GM20000 (cell line): ENCODE measurements around the gene HIRA.
"Not testable (repeated sequence)": the region's sequence is repeated elsewhere in the genome, so short reads cannot be mapped to it uniquely, and the experiment has no call there.

ENCODE experiments used
- DNase-seq: peaks from one replicate; pipeline ENCODE4 v3.0.0; 2012; ENCODE audit warnings: low spot score
- TF ChIP-seq, protein P1 (sequence below): IDR thresholded peaks from 2 replicates; pipeline ENCODE4 v1.5.1; 2012; ENCODE audit warnings: mild to moderate bottlenecking, control low read depth; ENCODE audit errors: extremely low read depth, missing control alignments

HIRA gene

DNA sequence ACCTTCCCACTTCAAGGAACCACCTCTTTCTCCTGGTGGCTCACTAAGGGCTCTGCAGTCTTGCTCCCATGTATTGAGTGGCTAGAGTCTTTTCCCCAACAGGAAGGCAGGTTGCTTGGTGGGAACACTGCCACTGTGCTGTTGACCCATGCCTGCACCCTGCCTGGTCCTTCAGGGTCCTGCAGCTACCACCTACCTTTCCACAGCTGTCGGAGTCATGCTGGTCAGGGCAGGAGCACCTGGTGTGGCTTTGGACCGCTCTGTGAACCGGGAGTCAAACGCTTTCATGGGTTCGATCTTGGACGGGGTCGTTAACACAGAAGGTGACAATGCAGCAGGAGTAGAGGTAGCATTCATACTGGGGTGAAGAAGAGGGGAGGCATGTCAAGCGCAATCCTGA, 56.1 kb downstream of the HIRA start:
- TF ChIP-seq, protein P1, sequence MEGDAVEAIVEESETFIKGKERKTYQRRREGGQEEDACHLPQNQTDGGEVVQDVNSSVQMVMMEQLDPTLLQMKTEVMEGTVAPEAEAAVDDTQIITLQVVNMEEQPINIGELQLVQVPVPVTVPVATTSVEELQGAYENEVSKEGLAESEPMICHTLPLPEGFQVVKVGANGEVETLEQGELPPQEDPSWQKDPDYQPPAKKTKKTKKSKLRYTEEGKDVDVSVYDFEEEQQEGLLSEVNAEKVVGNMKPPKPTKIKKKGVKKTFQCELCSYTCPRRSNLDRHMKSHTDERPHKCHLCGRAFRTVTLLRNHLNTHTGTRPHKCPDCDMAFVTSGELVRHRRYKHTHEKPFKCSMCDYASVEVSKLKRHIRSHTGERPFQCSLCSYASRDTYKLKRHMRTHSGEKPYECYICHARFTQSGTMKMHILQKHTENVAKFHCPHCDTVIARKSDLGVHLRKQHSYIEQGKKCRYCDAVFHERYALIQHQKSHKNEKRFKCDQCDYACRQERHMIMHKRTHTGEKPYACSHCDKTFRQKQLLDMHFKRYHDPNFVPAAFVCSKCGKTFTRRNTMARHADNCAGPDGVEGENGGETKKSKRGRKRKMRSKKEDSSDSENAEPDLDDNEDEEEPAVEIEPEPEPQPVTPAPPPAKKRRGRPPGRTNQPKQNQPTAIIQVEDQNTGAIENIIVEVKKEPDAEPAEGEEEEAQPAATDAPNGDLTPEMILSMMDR: no peak
- DNase-seq: no peak

DNA sequence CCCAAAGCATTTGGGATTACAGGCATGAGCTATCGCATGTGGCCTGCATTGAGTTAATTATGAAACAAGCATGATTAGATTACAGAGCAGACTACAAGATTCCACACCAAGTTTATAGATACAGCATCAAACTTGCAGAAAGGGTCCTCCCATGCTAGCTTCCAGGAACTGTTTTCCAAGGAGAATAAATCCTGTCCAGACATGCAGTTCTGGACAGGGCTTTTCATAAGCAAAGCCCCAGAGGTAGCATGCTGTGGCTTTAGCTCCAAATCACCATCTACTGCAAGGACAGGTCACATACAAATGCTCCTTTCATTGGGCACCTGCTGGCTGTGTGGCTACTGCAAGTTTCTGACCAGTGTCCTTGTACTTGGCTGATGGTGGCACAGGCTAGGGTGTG, 57.1 kb downstream of the HIRA start:
- DNase-seq: no peak
- TF ChIP-seq, protein P1: no peak

DNA sequence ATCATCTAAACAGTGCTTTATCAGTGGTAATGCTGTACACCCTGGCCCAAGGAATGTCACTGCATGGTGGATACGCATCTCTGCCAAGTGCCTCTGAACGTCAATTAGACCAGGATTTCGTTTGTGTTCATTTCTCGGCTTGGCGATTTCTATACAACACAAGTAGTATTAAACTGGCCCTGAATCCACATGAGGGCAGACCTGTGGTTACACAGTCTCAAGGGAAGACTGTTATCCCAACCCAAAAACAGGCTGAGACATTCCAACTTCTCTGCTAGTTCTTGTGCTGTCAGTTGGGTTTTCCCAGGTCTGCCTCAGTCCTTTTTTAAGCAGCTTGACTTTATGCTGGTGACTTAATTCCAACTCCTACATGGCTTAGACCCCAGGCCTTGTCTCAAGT, 58.1 kb downstream of the HIRA start:
- no peak for DNase-seq
- TF ChIP-seq, protein P1: no peak

DNA sequence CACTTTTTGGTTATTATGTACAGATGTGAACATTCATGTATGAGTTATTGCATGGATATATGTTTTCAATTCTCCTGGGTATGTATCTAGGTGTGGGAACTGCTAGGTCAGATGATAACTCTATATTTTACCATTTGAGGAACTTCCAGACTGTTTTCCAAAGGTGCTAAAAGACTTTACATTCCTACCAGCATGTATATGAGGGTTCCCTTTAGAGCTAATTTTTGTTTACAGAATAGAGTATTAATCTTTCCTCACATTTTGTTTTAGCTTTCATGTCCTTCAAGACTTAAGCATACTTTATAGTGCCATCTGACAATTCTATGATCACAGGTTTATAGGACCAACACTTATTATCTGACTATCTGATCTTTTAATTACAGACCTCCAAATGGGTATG, 59.6 kb downstream of the HIRA start:
- DNase-seq: no peak
- TF ChIP-seq, protein P1: no peak

DNA sequence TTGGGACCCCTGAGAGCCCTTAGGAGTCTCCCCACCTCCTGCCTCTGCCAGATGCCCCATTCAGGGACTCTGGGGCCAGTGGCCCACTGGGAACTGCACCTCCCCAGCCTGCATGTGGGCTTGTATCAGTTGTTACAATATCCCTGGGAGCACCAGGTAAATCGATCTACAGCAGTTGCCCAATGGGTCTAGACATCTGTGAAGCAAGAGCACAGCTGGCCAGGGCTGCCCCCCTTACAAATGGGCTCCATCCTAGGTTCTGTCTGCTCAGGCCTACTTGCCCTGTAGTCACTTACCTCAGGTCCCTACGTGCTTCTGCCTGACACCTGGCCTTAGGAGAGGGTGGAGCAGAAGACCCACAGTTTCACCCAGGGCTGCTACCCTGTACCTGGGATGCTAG, 62.7 kb downstream of the HIRA start:
- DNase-seq: no peak
- TF ChIP-seq, protein P1: no peak

DNA sequence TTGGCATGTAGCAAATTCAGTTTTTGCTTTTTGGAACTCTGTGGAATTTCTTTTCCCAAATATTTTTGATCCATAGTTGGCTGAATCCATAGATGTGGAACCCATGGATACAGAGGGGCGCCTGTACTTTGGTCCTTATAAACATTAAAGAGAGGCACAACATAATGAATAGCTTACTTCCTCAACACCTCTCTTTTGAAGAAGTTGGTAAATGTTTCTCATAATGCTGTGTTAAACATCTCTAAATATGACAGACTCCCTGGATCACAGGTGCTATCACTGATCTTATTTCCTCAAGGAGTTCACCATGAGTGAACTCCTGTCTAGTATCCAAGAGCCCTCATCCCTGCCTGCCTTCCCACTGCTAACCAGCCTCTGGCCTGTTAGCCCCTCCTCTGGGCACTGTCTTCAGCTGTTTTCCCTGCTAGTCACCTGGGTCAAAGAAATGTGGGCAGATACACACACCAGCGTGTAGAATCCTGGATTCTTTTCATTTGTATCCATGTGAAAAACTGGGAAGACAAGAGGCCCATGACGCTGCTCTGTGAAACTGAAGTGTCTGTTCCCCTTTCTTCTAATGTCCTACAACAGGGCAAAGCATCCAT, 63.7 kb downstream of the HIRA start:
- TF ChIP-seq, protein P1: no peak
- no peak for DNase-seq

DNA sequence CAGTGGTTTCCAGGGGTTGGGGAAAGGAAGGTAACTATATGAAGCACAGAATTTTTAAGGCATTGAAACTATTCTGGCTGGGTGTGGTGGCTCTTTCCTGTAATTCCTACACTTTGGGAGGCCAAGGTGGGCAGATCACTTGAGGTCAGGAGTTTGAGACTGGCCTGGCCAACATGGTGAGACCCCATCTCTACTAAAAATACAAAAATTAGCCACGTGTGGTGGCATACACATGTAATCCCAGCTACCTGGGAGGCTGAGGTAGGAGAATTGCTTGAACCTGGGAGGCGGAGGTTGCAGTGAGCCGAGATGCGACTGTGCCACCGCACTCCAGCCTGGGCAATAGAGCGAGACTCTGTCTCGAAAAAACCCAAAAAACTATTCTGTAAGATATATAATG, 68.0 kb downstream of the HIRA start:
- DNase-seq: not testable (repeated sequence)

DNA sequence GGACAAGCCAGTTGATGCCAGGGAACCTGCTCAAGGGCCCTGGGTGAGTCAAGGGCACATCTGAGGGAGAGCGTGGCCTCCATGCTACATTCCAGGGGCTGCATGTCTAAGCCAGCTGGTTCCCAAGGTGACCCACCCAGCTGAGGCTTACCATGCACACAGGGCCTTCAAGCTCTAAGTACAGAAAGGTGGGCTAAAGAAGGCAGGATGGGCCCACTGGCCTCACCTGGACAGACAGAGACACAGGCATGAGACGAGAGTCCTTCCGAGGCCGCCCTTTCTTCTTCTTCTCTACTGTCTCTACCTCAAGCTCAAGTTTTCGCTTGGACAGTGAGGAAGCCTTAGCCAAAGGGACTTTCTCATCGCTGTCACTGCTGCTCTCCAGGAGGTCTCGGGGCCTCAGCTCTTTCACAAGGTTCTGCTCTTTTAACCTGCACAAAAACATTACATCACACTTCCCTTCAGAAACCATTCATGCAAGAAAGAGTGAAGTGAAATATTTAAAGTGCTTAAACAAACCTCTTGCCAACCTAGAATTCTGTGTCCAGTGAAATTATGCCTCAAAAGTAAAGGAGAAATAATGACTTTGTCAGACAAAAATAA, 69.9 kb downstream of the HIRA start:
- DNase-seq: peak; percentile 81
- TF ChIP-seq, protein P1: no peak
